ENCODE data around the gene FKTN.

DNA sequence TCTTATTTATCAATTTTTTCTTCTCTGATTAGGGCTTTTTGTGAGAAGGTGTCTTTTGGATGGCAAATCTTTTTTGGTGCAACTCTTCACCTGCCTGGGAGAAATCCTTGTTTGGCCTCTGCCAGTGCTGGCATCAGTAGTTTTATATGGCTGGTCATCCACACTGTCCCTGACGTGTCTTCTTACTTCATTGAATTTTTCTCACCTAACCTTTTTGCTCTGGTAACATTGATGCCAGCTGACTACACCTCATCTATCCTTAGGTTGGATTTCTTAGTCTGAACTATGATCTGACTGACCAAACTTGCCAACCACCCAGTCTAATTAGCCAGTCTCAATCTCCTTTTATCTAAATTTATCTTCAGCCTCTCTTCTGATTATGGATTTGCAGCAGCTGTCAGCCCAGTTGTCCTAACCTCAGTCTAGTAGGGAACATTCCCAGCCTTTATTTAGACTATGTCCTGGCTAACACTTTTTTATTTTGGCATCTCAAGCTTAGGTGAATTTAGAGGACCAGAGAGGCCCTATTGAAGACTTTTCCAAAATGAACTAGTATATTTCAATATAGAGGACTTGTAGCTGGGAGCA lies 125.9 kb downstream of the FKTN start:
- TF ChIP-seq, protein P1, sequence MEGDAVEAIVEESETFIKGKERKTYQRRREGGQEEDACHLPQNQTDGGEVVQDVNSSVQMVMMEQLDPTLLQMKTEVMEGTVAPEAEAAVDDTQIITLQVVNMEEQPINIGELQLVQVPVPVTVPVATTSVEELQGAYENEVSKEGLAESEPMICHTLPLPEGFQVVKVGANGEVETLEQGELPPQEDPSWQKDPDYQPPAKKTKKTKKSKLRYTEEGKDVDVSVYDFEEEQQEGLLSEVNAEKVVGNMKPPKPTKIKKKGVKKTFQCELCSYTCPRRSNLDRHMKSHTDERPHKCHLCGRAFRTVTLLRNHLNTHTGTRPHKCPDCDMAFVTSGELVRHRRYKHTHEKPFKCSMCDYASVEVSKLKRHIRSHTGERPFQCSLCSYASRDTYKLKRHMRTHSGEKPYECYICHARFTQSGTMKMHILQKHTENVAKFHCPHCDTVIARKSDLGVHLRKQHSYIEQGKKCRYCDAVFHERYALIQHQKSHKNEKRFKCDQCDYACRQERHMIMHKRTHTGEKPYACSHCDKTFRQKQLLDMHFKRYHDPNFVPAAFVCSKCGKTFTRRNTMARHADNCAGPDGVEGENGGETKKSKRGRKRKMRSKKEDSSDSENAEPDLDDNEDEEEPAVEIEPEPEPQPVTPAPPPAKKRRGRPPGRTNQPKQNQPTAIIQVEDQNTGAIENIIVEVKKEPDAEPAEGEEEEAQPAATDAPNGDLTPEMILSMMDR (IDR thresholded peaks at IDR 0.05): no peak
- TF ChIP-seq EZH2 (IDR thresholded peaks at IDR 0.05; ENCODE audit: borderline replicate concordance, insufficient read depth, low read depth, low read length, poor library complexity, severe bottlenecking): no peak
